ENCODE measurements around the gene MTMR12. TPM values are rescaled to one million over a fixed set of nuclear protein-coding genes. Genes with fewer than 3 reads are reported as not detected.

Gene MTMR12
- total and polyA plus RNA-seq, 2 of the 8 experiments (the other 6 are each of a cell fraction or from before 2014, with no cell fraction given), result 19.1 to 59.3 TPM

DNA sequence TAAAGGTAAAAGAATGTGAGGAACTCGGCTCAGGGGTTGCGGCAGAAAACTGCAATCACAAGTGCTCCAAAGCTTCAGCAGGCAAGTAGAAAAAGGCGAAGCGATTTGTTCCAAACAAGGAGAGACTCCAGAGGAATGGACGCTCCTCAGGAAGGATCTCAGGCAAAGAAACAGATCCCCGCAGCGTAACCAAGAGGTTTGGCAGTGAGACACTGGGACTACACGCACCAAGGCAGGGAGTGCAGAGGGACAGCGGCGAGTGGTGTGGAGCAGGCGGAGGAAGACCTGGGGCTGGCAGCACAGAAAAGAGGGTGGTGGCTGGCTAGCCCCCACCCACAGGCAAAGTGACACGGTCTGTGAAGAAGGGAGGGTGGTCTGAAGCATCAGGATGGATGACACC, 83.9 kb downstream of the MTMR12 start (continued):
- TF ChIP-seq, protein P1, sequence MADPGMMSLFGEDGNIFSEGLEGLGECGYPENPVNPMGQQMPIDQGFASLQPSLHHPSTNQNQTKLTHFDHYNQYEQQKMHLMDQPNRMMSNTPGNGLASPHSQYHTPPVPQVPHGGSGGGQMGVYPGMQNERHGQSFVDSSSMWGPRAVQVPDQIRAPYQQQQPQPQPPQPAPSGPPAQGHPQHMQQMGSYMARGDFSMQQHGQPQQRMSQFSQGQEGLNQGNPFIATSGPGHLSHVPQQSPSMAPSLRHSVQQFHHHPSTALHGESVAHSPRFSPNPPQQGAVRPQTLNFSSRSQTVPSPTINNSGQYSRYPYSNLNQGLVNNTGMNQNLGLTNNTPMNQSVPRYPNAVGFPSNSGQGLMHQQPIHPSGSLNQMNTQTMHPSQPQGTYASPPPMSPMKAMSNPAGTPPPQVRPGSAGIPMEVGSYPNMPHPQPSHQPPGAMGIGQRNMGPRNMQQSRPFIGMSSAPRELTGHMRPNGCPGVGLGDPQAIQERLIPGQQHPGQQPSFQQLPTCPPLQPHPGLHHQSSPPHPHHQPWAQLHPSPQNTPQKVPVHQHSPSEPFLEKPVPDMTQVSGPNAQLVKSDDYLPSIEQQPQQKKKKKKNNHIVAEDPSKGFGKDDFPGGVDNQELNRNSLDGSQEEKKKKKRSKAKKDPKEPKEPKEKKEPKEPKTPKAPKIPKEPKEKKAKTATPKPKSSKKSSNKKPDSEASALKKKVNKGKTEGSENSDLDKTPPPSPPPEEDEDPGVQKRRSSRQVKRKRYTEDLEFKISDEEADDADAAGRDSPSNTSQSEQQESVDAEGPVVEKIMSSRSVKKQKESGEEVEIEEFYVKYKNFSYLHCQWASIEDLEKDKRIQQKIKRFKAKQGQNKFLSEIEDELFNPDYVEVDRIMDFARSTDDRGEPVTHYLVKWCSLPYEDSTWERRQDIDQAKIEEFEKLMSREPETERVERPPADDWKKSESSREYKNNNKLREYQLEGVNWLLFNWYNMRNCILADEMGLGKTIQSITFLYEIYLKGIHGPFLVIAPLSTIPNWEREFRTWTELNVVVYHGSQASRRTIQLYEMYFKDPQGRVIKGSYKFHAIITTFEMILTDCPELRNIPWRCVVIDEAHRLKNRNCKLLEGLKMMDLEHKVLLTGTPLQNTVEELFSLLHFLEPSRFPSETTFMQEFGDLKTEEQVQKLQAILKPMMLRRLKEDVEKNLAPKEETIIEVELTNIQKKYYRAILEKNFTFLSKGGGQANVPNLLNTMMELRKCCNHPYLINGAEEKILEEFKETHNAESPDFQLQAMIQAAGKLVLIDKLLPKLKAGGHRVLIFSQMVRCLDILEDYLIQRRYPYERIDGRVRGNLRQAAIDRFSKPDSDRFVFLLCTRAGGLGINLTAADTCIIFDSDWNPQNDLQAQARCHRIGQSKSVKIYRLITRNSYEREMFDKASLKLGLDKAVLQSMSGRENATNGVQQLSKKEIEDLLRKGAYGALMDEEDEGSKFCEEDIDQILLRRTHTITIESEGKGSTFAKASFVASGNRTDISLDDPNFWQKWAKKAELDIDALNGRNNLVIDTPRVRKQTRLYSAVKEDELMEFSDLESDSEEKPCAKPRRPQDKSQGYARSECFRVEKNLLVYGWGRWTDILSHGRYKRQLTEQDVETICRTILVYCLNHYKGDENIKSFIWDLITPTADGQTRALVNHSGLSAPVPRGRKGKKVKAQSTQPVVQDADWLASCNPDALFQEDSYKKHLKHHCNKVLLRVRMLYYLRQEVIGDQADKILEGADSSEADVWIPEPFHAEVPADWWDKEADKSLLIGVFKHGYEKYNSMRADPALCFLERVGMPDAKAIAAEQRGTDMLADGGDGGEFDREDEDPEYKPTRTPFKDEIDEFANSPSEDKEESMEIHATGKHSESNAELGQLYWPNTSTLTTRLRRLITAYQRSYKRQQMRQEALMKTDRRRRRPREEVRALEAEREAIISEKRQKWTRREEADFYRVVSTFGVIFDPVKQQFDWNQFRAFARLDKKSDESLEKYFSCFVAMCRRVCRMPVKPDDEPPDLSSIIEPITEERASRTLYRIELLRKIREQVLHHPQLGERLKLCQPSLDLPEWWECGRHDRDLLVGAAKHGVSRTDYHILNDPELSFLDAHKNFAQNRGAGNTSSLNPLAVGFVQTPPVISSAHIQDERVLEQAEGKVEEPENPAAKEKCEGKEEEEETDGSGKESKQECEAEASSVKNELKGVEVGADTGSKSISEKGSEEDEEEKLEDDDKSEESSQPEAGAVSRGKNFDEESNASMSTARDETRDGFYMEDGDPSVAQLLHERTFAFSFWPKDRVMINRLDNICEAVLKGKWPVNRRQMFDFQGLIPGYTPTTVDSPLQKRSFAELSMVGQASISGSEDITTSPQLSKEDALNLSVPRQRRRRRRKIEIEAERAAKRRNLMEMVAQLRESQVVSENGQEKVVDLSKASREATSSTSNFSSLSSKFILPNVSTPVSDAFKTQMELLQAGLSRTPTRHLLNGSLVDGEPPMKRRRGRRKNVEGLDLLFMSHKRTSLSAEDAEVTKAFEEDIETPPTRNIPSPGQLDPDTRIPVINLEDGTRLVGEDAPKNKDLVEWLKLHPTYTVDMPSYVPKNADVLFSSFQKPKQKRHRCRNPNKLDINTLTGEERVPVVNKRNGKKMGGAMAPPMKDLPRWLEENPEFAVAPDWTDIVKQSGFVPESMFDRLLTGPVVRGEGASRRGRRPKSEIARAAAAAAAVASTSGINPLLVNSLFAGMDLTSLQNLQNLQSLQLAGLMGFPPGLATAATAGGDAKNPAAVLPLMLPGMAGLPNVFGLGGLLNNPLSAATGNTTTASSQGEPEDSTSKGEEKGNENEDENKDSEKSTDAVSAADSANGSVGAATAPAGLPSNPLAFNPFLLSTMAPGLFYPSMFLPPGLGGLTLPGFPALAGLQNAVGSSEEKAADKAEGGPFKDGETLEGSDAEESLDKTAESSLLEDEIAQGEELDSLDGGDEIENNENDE (IDR thresholded peaks at IDR 0.05; ENCODE audit: insufficient replicate concordance, low read length), result no peak
- TF ChIP-seq SRF (IDR thresholded peaks at IDR 0.05; ENCODE audit: low read depth, low read length), result no peak
- TF ChIP-seq ASH2L (IDR thresholded peaks at IDR 0.05; ENCODE audit: low read length), result no peak
- no peak for TF ChIP-seq MAFK (IDR thresholded peaks at IDR 0.05; ENCODE audit: low read depth, low read length)
- no peak for TF ChIP-seq JUND (IDR thresholded peaks at IDR 0.05; ENCODE audit: low read length)
- TF ChIP-seq RXRA (IDR thresholded peaks at IDR 0.05; ENCODE audit: insufficient read depth, low read depth, low read length), result no peak
- no peak for TF ChIP-seq POLR2AphosphoS5 (IDR thresholded peaks at IDR 0.05; ENCODE audit: low read depth, low read length)
- no peak for TF ChIP-seq SAP30 (IDR thresholded peaks at IDR 0.05; ENCODE audit: insufficient read depth, insufficient replicate concordance, low read length)

Measured in H1 (cell line).